ENCODE results near the gene SMARCA2.

SMARCA2 gene

GRCh38 chr9:2083479-2083878 lies 68.3 kb downstream of the SMARCA2 start:
- no peaks in the 10 kb centered on the region for H3K36me3 ChIP-seq (ENCODE audit: insufficient read depth, insufficient read length, low read length)
- no peak for DNase-seq (ENCODE audit: low read depth, low spot score)
- H3K9ac ChIP-seq (ENCODE audit: insufficient read length, low read depth): no peak overlapping the region
- H3K27me3 ChIP-seq (ENCODE audit: insufficient read depth, insufficient read length): no peaks in the 10 kb centered on the region
- TF ChIP-seq ZNF274 (IDR thresholded peaks at IDR 0.05; ENCODE audit: low read depth, low read length): no peak
- no peak for TF ChIP-seq SUZ12 (IDR thresholded peaks at IDR 0.05; ENCODE audit: extremely low read depth, insufficient read depth, insufficient read length)
- TF ChIP-seq YY1 (IDR thresholded peaks at IDR 0.05; ENCODE audit: insufficient read depth, insufficient read length): no peak
- no peaks in the 10 kb centered on the region for H3K9me3 ChIP-seq (ENCODE audit: insufficient read depth, low read length)
- no peak overlapping the region for H3K4me3 ChIP-seq (ENCODE audit: insufficient read length, low read depth)
- no peaks in the 10 kb centered on the region for H3K4me1 ChIP-seq (ENCODE audit: insufficient read depth, insufficient read length)

- Histone ChIP-seq H3K4me1 (ENCODE audit: insufficient read depth, insufficient read length) (no peaks in the 10 kb centered on the region), H3K4me3 (ENCODE audit: insufficient read length, low read depth) (no peak overlapping the region), H3K9me3 (ENCODE audit: insufficient read depth, low read length) (no peaks in the 10 kb centered on the region), H3K9ac (ENCODE audit: insufficient read length, low read depth) (no peak overlapping the region), H3K36me3 (ENCODE audit: insufficient read depth, insufficient read length, low read length) (no peaks in the 10 kb centered on the region), H3K27me3 (ENCODE audit: insufficient read depth, insufficient read length) (no peaks in the 10 kb centered on the region)
- TF ChIP-seq YY1 (IDR thresholded peaks at IDR 0.05; ENCODE audit: insufficient read depth, insufficient read length) (no peak), SUZ12 (IDR thresholded peaks at IDR 0.05; ENCODE audit: extremely low read depth, insufficient read depth, insufficient read length) (no peak), ZNF274 (IDR thresholded peaks at IDR 0.05; ENCODE audit: low read depth, low read length) (no peak)
- DNase-seq (ENCODE audit: low read depth, low spot score): no peak
Observed at GRCh38 chr9:2085716-2086115, 70.6 kb downstream of the SMARCA2 start.

DNA sequence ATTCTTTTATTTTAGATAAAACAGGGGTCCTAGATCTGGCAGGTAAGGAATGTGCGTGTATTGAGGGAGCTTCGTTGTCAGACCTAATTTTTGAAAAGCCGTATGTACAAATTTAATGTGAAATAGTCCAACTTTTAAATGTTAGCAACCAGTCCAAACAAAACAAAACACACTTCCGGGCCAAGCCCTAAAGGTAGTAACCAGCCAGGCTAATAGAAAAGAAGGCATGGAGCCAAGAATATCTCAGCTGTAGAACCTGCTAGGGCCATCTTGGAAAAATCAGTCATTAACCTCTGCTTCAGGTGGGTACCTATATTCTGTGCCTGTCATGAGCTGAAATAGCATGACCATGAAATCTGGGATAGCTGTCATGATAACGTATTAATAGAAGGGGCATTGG lies 71.0 kb downstream of the SMARCA2 start:
- no peak overlapping the region for H3K4me3 ChIP-seq (ENCODE audit: insufficient read length, low read depth)
- H3K27me3 ChIP-seq (ENCODE audit: insufficient read depth, insufficient read length): no peaks in the 10 kb centered on the region
- no peaks in the 10 kb centered on the region for H3K9me3 ChIP-seq (ENCODE audit: insufficient read depth, low read length)
- no peak overlapping the region for H3K9ac ChIP-seq (ENCODE audit: insufficient read length, low read depth)
- no peaks in the 10 kb centered on the region for H3K36me3 ChIP-seq (ENCODE audit: insufficient read depth, insufficient read length, low read length)
- no peaks in the 10 kb centered on the region for H3K4me1 ChIP-seq (ENCODE audit: insufficient read depth, insufficient read length)
- TF ChIP-seq ZNF274 (IDR thresholded peaks at IDR 0.05; ENCODE audit: low read depth, low read length) (no peak), SUZ12 (IDR thresholded peaks at IDR 0.05; ENCODE audit: extremely low read depth, insufficient read depth, insufficient read length) (no peak)
- DNase-seq (ENCODE audit: low read depth, low spot score): no peak

GRCh38 chr9:2086971-2087370 lies 71.8 kb downstream of the SMARCA2 start:
- DNase-seq (ENCODE audit: low read depth, low spot score): no peak
- Histone ChIP-seq H3K9ac (ENCODE audit: insufficient read length, low read depth) (no peak overlapping the region), H3K4me3 (ENCODE audit: insufficient read length, low read depth) (no peak overlapping the region), H3K36me3 (ENCODE audit: insufficient read depth, insufficient read length, low read length) (no peaks in the 10 kb centered on the region), H3K27me3 (ENCODE audit: insufficient read depth, insufficient read length) (no peaks in the 10 kb centered on the region), H3K4me1 (ENCODE audit: insufficient read depth, insufficient read length) (no peaks in the 10 kb centered on the region), H3K9me3 (ENCODE audit: insufficient read depth, low read length) (no peaks in the 10 kb centered on the region)
- no peak for TF ChIP-seq SUZ12 (IDR thresholded peaks at IDR 0.05; ENCODE audit: extremely low read depth, insufficient read depth, insufficient read length)
- TF ChIP-seq YY1 (IDR thresholded peaks at IDR 0.05; ENCODE audit: insufficient read depth, insufficient read length): no peak
- no peak for TF ChIP-seq ZNF274 (IDR thresholded peaks at IDR 0.05; ENCODE audit: low read depth, low read length)

DNA sequence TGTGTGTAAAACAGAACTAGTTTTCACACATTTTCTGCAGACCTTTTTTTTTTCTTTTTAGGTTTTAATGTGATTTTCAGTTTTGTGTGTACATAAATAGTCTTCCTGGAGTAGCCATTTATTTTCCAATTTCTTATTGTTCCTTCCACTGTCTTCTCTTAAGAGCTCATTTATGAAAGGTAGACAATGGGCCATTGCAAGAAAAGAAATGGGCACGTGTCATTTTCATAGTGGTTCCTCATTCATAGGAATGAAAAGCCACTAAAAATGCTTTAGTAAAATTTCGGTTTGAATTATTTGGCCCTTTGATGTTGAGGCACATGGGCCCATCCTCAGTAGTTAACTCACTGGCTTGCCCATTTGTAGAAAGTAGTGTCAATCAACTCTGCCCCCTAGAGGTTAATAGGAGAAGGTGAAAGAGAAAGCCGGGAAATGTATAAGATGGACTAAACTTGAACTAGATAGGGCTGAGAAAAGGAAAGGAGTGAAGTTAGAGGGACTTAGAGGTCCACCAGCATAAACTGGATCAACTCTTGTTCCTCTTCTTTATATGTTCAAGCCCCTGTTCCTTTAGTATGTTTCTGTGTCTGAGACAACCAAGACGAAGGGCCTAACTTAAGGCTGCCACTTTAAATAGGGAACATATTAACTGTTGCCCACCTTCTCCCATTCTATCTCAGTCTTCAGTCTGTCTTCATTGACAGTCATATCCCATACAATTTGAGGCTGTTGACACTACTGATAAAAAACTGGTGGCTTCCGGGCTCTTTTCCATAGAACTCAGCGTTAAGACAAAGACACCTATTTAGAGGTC lies 72.6 kb downstream of the SMARCA2 start:
- Histone ChIP-seq H3K36me3 (ENCODE audit: insufficient read depth, insufficient read length, low read length) (no peaks in the 10 kb centered on the region), H3K4me3 (ENCODE audit: insufficient read length, low read depth) (no peak overlapping the region), H3K9me3 (ENCODE audit: insufficient read depth, low read length) (no peaks in the 10 kb centered on the region), H3K4me1 (ENCODE audit: insufficient read depth, insufficient read length) (no peaks in the 10 kb centered on the region), H3K9ac (ENCODE audit: insufficient read length, low read depth) (no peak overlapping the region), H3K27me3 (ENCODE audit: insufficient read depth, insufficient read length) (no peaks in the 10 kb centered on the region)
- peak; percentile 22 for DNase-seq (ENCODE audit: low read depth, low spot score)
- TF ChIP-seq SUZ12 (IDR thresholded peaks at IDR 0.05; ENCODE audit: extremely low read depth, insufficient read depth, insufficient read length) (no peak), YY1 (IDR thresholded peaks at IDR 0.05; ENCODE audit: insufficient read depth, insufficient read length) (no peak), ZNF274 (IDR thresholded peaks at IDR 0.05; ENCODE audit: low read depth, low read length) (no peak)

GRCh38 chr9:2093920-2094597 lies 78.9 kb downstream of the SMARCA2 start:
- peak; percentile 63 for DNase-seq (ENCODE audit: low read depth, low spot score)

DNA sequence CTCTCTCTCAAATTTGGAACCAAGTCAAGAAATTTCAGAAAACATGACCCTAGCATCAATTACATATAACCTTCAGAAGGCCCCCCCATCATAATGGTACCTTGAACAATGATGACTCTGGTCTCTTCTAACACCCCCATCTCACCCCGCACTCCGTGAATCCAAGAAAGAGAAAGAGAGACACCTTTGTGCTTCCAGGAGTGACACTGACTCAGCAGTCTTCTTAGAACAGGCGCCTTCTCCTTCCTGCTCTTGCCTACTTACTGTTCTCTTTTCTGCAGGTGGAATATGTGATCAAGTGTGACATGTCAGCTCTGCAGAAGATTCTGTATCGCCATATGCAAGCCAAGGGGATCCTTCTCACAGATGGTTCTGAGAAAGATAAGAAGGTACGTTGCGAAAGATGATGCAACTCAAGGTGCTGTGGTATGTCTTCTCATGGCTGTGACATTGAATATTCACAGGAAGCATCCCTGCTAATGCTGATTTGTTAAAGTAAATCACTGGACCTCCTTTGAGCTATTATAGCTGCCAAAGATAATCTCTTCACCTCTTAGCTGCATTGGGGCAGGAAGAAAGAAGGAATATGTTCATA lies 81.3 kb downstream of the SMARCA2 start:
- no peaks in the 10 kb centered on the region for H3K4me1 ChIP-seq (ENCODE audit: insufficient read depth, insufficient read length)
- no peak overlapping the region for H3K4me3 ChIP-seq (ENCODE audit: insufficient read length, low read depth)
- TF ChIP-seq SUZ12 (IDR thresholded peaks at IDR 0.05; ENCODE audit: extremely low read depth, insufficient read depth, insufficient read length) (no peak), YY1 (IDR thresholded peaks at IDR 0.05; ENCODE audit: insufficient read depth, insufficient read length) (no peak), ZNF274 (IDR thresholded peaks at IDR 0.05; ENCODE audit: low read depth, low read length) (no peak)
- H3K9me3 ChIP-seq (ENCODE audit: insufficient read depth, low read length): no peaks in the 10 kb centered on the region
- no peaks in the 10 kb centered on the region for H3K36me3 ChIP-seq (ENCODE audit: insufficient read depth, insufficient read length, low read length)
- DNase-seq (ENCODE audit: low read depth, low spot score): no peak
- H3K27me3 ChIP-seq (ENCODE audit: insufficient read depth, insufficient read length): no peaks in the 10 kb centered on the region
- H3K9ac ChIP-seq (ENCODE audit: insufficient read length, low read depth): no peak overlapping the region

More at GRCh38 chr9:2093920-2094597, 78.9 kb downstream of the SMARCA2 start:
- Histone ChIP-seq H3K27me3 (ENCODE audit: insufficient read depth, insufficient read length) (no peaks in the 10 kb centered on the region), H3K9ac (ENCODE audit: insufficient read length, low read depth) (no peak overlapping the region), H3K36me3 (ENCODE audit: insufficient read depth, insufficient read length, low read length) (no peaks in the 10 kb centered on the region), H3K9me3 (ENCODE audit: insufficient read depth, low read length) (no peaks in the 10 kb centered on the region), H3K4me3 (ENCODE audit: insufficient read length, low read depth) (no peak overlapping the region), H3K4me1 (ENCODE audit: insufficient read depth, insufficient read length) (no peaks in the 10 kb centered on the region)
- TF ChIP-seq SUZ12 (IDR thresholded peaks at IDR 0.05; ENCODE audit: extremely low read depth, insufficient read depth, insufficient read length) (no peak), YY1 (IDR thresholded peaks at IDR 0.05; ENCODE audit: insufficient read depth, insufficient read length) (no peak), ZNF274 (IDR thresholded peaks at IDR 0.05; ENCODE audit: low read depth, low read length) (no peak)
